ENCODE data around the gene KIF3C. TPM values are rescaled to one million over a fixed set of nuclear protein-coding genes. Genes with fewer than 3 reads are reported as not detected.

Gene KIF3C
- total and polyA plus RNA-seq, 2 donors (not counting 3 experiments of a cell fraction or from before 2014, with no cell fraction given), result 11.4 to 40.7 TPM

DNA sequence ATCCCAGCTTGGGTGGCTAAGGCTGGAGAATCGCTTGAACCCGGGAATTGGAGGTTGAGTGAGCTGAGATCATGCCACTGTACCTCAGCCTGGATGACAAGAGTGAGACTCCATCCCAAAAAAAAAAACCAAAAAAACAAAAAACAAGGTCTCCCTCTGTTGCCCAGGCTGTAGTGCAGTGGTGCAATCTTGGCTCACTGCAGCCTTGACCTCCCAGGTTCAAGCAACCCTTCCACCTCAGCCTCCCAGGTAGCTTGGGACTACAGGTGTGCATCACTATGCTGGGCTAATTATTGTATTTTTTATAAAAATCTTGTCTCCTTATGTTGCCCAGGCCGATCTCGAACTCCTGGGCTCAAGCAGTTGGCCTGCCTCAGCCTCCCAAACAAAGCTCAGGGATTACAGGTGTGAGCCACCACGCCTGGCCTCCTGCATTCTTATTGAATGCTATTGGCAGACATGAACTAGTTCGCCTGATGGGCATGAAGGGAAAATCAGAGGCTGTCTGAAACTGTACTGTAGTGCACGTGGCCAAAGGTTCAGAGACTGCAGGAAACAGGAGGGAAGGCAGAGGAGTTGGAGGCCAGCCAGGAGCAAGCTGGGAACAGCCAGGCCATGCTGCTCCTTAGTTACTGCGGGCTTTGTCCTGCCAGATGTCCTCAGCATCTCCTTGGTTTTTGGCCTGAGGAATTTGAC lies 88.0 kb downstream of the KIF3C start:
- no peak overlapping the region for H2AFZ ChIP-seq (ENCODE audit: low read depth, low read length)
- H3K4me3 ChIP-seq (replicated peaks in 1 of 3; ENCODE audit: insufficient read depth in 1 of 3, low read depth in 1 of 3, low read length in 3 of 3), result no peak overlapping the region
- DNase-seq (ENCODE audit: low read depth, low spot score) (peak; percentile 79), FAIRE-seq (peak; percentile 92)
- no peaks in the 10 kb centered on the region for H4K20me1 ChIP-seq (replicated peaks; ENCODE audit: control insufficient read depth, extremely low read depth, insufficient read depth, low read length)
- H3K4me2 ChIP-seq (ENCODE audit: insufficient read depth, low read length), result no peak overlapping the region
- TF ChIP-seq, protein P1, sequence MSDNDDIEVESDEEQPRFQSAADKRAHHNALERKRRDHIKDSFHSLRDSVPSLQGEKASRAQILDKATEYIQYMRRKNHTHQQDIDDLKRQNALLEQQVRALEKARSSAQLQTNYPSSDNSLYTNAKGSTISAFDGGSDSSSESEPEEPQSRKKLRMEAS (IDR thresholded peaks at IDR 0.05; ENCODE audit: insufficient read depth, insufficient read length), result no peak
- TF ChIP-seq MYC (IDR thresholded peaks at IDR 0.05; ENCODE audit: low read depth, low read length) (no peak), GATA2 (IDR thresholded peaks at IDR 0.05; ENCODE audit: insufficient read depth, insufficient read length, low read depth, low read length) (no peak), JUN (IDR thresholded peaks at IDR 0.05; ENCODE audit: borderline replicate concordance, insufficient read depth, insufficient read length, low read depth) (no peak), FOS (IDR thresholded peaks at IDR 0.05; ENCODE audit: borderline replicate concordance, insufficient read depth, low read length) (no peak), EZH2 (IDR thresholded peaks at IDR 0.05; ENCODE audit: borderline replicate concordance, low read depth, low read length, severe bottlenecking) (no peak), POLR2AphosphoS5 (IDR thresholded peaks at IDR 0.05; ENCODE audit: insufficient read depth, low read depth, low read length) (no peak), POLR2A (IDR thresholded peaks at IDR 0.05; ENCODE audit: low read depth, low read length) (no peak)
- TF ChIP-seq, protein P2, sequence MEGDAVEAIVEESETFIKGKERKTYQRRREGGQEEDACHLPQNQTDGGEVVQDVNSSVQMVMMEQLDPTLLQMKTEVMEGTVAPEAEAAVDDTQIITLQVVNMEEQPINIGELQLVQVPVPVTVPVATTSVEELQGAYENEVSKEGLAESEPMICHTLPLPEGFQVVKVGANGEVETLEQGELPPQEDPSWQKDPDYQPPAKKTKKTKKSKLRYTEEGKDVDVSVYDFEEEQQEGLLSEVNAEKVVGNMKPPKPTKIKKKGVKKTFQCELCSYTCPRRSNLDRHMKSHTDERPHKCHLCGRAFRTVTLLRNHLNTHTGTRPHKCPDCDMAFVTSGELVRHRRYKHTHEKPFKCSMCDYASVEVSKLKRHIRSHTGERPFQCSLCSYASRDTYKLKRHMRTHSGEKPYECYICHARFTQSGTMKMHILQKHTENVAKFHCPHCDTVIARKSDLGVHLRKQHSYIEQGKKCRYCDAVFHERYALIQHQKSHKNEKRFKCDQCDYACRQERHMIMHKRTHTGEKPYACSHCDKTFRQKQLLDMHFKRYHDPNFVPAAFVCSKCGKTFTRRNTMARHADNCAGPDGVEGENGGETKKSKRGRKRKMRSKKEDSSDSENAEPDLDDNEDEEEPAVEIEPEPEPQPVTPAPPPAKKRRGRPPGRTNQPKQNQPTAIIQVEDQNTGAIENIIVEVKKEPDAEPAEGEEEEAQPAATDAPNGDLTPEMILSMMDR (IDR thresholded peaks at IDR 0.05; ENCODE audit: extremely low read depth in 1 of 2, insufficient read depth in 1 of 2, low read depth in 1 of 2, low read length in 2 of 2), result no peak
- H3K9me1 ChIP-seq (replicated peaks; ENCODE audit: control insufficient read depth, extremely low read depth, insufficient read depth, low read length), result no peaks in the 10 kb centered on the region
- BruUV-seq (replicated peaks), result no TSS peak
- no peaks in the 10 kb centered on the region for H3K4me1 ChIP-seq (ENCODE audit: control insufficient read depth, extremely low read depth, insufficient read depth, low read length)
- ChIA-PET CTCF (interaction anchor here (1.0 to 1.2 kb wide), 3 partner anchors 11 to 42 kb away, joined by 3 to 6 read pairs (median 3); partner anchors contain the start of gene ASXL2), POLR2A (interaction anchor here (0.7 kb wide), 1 partner anchor 486 kb away, joined by 7 read pairs; no protein-coding TSS in a partner anchor)
- intact Hi-C loops (cut with micrococcal nuclease) (no loop called here), dilution Hi-C loops (cut with MboI; ENCODE audit: extremely low pct_ligation_motif_present, low sequenced_read_pairs) (no loop called here)
- peaks cover 2% of the 10 kb centered on the region in 2 experiments for H3K27me3 ChIP-seq (ENCODE audit: control insufficient read depth in 2 of 2, insufficient read depth in 2 of 2, low read length in 2 of 2)
- H3K9ac ChIP-seq (replicated peaks; ENCODE audit: extremely low read depth, insufficient read depth, low read length), result no peak overlapping the region
- no peaks in the 10 kb centered on the region for H3K36me3 ChIP-seq (ENCODE audit: control insufficient read depth in 2 of 2, extremely low read depth in 1 of 2, insufficient read depth in 2 of 2, low read length in 2 of 2)
- no peak overlapping the region for H3K27ac ChIP-seq (ENCODE audit: insufficient read depth, low read depth, low read length)
- H3K9me3 ChIP-seq (replicated peaks; ENCODE audit: control insufficient read depth, insufficient read depth, low read length), result no peaks in the 10 kb centered on the region
- H3K79me2 ChIP-seq (ENCODE audit: control insufficient read depth, insufficient read depth, low read length), result no peaks in the 10 kb centered on the region

Data from endothelial cell of umbilical vein (primary cell).